ENCODE results near the gene FBXW9. TPM values are rescaled to one million over a fixed set of nuclear protein-coding genes. Genes with fewer than 3 reads are reported as not detected.
A peak's percentile ranks its signal among the peaks of the same experiment; 100 is the strongest.

Gene FBXW9
- total RNA-seq, 6 experiments from 2014 or later = 1.6 to 4.9 (median 2.6) TPM

- intact Hi-C loops (cut with DNase I) = no loop called here
- Histone ChIP-seq H3K4me3 (peak overlapping the region; percentile 92 to 96 (median 96)), H3K9me3 (no peaks in the 10 kb centered on the region), H3K27me3 (no peaks in the 10 kb centered on the region), H3K27ac (no peak overlapping the region), H3K4me1 (peaks cover 0 to 11% (median 4%) of the 10 kb centered on the region in 4 donors), H3K36me3 (peaks cover 0 to 5% (median 2%) of the 10 kb centered on the region in 4 donors)
- DNase-seq (no peak), ATAC-seq (peak in 2 of 4 donors; percentile 8 to 16)
- WGBS (ENCODE audit: insufficient coverage, low coverage, low lambda C conversion rate, missing lambda C conversion rate) = no CpG with 5 or more reads among the region's 36 CpGs
- TF ChIP-seq, protein P1, sequence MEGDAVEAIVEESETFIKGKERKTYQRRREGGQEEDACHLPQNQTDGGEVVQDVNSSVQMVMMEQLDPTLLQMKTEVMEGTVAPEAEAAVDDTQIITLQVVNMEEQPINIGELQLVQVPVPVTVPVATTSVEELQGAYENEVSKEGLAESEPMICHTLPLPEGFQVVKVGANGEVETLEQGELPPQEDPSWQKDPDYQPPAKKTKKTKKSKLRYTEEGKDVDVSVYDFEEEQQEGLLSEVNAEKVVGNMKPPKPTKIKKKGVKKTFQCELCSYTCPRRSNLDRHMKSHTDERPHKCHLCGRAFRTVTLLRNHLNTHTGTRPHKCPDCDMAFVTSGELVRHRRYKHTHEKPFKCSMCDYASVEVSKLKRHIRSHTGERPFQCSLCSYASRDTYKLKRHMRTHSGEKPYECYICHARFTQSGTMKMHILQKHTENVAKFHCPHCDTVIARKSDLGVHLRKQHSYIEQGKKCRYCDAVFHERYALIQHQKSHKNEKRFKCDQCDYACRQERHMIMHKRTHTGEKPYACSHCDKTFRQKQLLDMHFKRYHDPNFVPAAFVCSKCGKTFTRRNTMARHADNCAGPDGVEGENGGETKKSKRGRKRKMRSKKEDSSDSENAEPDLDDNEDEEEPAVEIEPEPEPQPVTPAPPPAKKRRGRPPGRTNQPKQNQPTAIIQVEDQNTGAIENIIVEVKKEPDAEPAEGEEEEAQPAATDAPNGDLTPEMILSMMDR (IDR thresholded peaks at IDR 0.05) = no peak
- no peak for TF ChIP-seq POLR2A (IDR thresholded peaks at IDR 0.05)
These were observed 450 bp downstream of the FBXW9 start for GRCh38 chr19:12695997-12696365.

GRCh38 chr19:12695514-12695913 lies 917 bp downstream of the FBXW9 start:
- Histone ChIP-seq H3K36me3 (peaks cover 0 to under 1% (median under 1%) of the 10 kb centered on the region in 4 donors), H3K27ac (no peak overlapping the region), H3K4me3 (peak overlapping the region; percentile 92 to 96 (median 96)), H3K4me1 (peaks cover 0 to 11% (median 4%) of the 10 kb centered on the region in 4 donors), H3K9me3 (no peaks in the 10 kb centered on the region), H3K27me3 (no peaks in the 10 kb centered on the region)
- DNase-seq (no peak), ATAC-seq (no peak)
- TF ChIP-seq, protein P1 (IDR thresholded peaks at IDR 0.05) = no peak
- intact Hi-C loops (cut with DNase I) = no loop called here
- WGBS (ENCODE audit: insufficient coverage, low coverage, low lambda C conversion rate, missing lambda C conversion rate) = no CpG with 5 or more reads among the region's 1 CpG

- H3K4me3 ChIP-seq = no peak overlapping the region
- TF ChIP-seq POLR2A (IDR thresholded peaks at IDR 0.05) = no peak
- TF ChIP-seq, protein P1 (IDR thresholded peaks at IDR 0.05) = no peak
- intact Hi-C loops (cut with DNase I) = no loop called here
- no peaks in the 10 kb centered on the region for H3K27me3 ChIP-seq
- no CpG with 5 or more reads among the region's 2 CpGs for WGBS (ENCODE audit: insufficient coverage, low coverage, low lambda C conversion rate, missing lambda C conversion rate)
- no peaks in the 10 kb centered on the region for H3K9me3 ChIP-seq
- H3K36me3 ChIP-seq = no peaks in the 10 kb centered on the region
- no peak overlapping the region for H3K27ac ChIP-seq
- peaks cover 0 to 11% (median 4%) of the 10 kb centered on the region in 4 donors for H3K4me1 ChIP-seq
- ATAC-seq (no peak), DNase-seq (no peak)
These were observed 1.3 kb downstream of the FBXW9 start for GRCh38 chr19:12695096-12695495.

GRCh38 chr19:12694641-12695040 lies 1.8 kb downstream of the FBXW9 start:
- Histone ChIP-seq H3K27me3 (no peaks in the 10 kb centered on the region), H3K36me3 (no peaks in the 10 kb centered on the region), H3K4me1 (peaks cover 0 to 11% (median 4%) of the 10 kb centered on the region in 4 donors), H3K4me3 (no peak overlapping the region), H3K27ac (no peak overlapping the region), H3K9me3 (no peaks in the 10 kb centered on the region)
- 100% methylated on average over 4 of the region's 16 CpGs for whole genome bisulfite sequencing (ENCODE audit: insufficient coverage, low coverage, low lambda C conversion rate, missing lambda C conversion rate)
- intact Hi-C loops (cut with DNase I) = no loop called here
- ATAC-seq (no peak), DNase-seq (no peak)
- TF ChIP-seq POLR2A (IDR thresholded peaks at IDR 0.05) = no peak
- TF ChIP-seq, protein P1 (IDR thresholded peaks at IDR 0.05) = no peak

GRCh38 chr19:12692960-12693359 lies 3.5 kb downstream of the FBXW9 start:
- ATAC-seq (no peak), DNase-seq (no peak)
- 89% methylated on average over 1 of the region's 5 CpGs for WGBS (ENCODE audit: insufficient coverage, low coverage, low lambda C conversion rate, missing lambda C conversion rate)
- Histone ChIP-seq H3K27ac (no peak overlapping the region), H3K4me3 (no peak overlapping the region), H3K36me3 (no peaks in the 10 kb centered on the region), H3K9me3 (no peaks in the 10 kb centered on the region), H3K4me1 (peaks cover 0 to 11% (median 4%) of the 10 kb centered on the region in 4 donors), H3K27me3 (no peaks in the 10 kb centered on the region)
- intact Hi-C loops (cut with DNase I) = no loop called here
- TF ChIP-seq, protein P1 (IDR thresholded peaks at IDR 0.05) = no peak
- TF ChIP-seq POLR2A (IDR thresholded peaks at IDR 0.05) = no peak
